Measurements from ENCODE around the gene CDH4. TPM values are rescaled to one million over a fixed set of nuclear protein-coding genes. Genes with fewer than 3 reads are reported as not detected.
A peak's percentile ranks its signal among the peaks of the same experiment; 100 is the strongest.

CDH4 gene
- total and polyA plus RNA-seq, 4 donors, result 5.8 to 24.1 (median 17.1) TPM

DNA sequence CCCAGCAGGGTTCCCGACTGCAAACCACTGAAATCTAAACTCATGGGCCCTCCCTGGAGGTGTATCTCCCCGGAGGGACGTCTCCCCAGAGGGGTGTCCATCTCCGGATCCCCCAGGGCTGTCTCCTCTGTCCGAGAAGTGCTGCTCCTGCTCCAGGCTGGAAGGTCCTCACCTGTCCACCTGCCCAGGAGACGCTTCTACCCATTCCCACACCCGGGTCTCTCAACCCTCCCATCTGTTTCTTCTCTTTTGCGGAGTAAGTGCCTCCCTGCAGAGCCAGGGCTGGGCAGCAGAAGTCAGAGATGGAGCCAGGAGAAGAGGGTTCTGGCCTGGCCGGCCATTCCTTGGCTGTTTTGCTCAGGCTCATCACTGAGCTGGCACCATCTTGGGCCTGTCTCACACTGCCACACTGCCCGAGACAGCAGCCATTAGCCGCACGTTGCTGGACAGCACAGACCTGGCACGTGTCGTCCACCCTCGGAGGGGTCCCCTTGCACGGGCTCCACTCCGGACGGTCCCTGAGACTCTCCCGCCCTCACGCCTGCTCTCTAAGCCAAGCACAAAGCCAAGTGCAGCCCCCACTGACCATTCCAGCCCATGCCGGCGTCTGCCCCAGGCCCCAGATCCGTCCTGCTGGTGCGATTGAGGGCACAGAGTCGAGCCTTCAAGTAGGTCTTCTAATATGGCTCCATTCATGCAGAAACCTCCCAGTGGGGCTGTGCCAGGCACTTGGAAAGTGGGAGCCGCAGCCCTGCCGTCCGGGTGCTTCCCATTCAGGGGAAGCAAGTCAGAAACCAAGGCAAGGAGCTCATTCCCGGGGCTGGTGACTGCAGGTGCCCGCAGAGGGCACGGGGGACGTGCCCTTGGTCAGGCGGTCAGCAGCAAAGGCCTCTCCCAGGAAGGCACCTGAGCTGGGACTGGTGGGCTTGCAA lies 445.9 kb downstream of the CDH4 start:
- Histone ChIP-seq H3K9me3 (ENCODE audit: control insufficient read depth, insufficient read depth, low read length) (no peaks in the 10 kb centered on the region), H3K36me3 (ENCODE audit: control insufficient read depth, insufficient read depth, low read length) (peaks cover 7% of the 10 kb centered on the region), H3K27me3 (ENCODE audit: control insufficient read depth, insufficient read depth, low read length) (no peaks in the 10 kb centered on the region), H3K27ac (ENCODE audit: low read depth, low read length) (no peak overlapping the region), H3K4me3 (ENCODE audit: low read depth, low read length) (no peak overlapping the region), H3K4me1 (ENCODE audit: control insufficient read depth, insufficient read depth, low read length) (peaks cover 19% of the 10 kb centered on the region)
- 91% methylated on average over 31 of the region's 33 CpGs for WGBS (ENCODE audit: insufficient coverage)
- DNase-seq (ENCODE audit: low read depth in 4 of 6, low spot score in 6 of 6), result no peak

DNA sequence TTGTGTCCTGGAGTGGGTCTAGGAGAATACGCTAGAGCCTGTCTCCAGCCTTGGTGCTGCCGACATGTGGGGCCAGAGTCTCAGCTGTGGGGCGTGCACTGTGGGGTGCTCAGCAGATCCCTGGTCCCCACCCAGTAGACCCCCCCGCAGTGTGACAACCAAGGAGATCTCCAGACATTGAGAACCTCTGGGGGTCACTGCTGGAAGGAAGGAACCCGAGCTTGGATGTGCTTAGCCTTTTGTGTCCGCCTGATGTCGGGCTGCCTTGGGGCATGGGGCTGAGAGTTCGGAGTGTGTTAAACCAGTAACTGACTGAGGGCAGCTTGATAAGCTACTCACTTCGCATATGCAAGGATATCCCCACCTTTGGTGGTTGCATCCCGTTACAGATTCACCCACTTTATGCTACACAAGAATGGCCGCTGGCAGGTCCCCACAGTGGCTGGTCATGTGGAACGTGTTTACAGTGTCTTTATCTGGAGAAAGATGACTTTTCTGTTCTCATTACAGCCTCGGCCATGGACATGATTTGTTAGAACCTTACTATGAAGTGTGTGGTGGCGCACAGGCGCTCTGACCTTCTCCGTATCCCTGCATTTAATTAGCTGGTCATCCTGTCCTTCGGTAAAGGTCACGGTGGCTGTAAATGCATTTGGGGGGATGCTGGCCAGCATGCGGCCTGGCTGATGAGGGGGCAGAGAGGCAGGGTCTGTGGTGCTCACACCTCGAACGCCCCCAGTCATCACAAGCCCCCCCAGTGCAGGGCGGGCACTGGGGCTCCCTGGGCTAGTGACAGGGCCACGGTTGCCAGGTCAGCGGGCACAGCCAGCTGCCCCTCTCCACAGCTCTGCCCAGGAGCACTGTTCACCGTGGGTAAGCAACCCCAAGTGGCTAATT lies 446.8 kb downstream of the CDH4 start:
- Histone ChIP-seq H3K27me3 (ENCODE audit: control insufficient read depth, insufficient read depth, low read length) (no peaks in the 10 kb centered on the region), H3K9me3 (ENCODE audit: control insufficient read depth, insufficient read depth, low read length) (no peaks in the 10 kb centered on the region), H3K4me3 (ENCODE audit: low read depth, low read length) (no peak overlapping the region), H3K4me1 (ENCODE audit: control insufficient read depth, insufficient read depth, low read length) (peaks cover 22% of the 10 kb centered on the region), H3K27ac (ENCODE audit: low read depth, low read length) (no peak overlapping the region), H3K36me3 (ENCODE audit: control insufficient read depth, insufficient read depth, low read length) (peaks cover 7% of the 10 kb centered on the region)
- peak in 1 of 6 donors; percentile 24 for DNase-seq (ENCODE audit: low read depth in 4 of 6, low spot score in 6 of 6)
- 91% methylated on average over 14 of the region's 25 CpGs for WGBS (ENCODE audit: insufficient coverage)

DNA sequence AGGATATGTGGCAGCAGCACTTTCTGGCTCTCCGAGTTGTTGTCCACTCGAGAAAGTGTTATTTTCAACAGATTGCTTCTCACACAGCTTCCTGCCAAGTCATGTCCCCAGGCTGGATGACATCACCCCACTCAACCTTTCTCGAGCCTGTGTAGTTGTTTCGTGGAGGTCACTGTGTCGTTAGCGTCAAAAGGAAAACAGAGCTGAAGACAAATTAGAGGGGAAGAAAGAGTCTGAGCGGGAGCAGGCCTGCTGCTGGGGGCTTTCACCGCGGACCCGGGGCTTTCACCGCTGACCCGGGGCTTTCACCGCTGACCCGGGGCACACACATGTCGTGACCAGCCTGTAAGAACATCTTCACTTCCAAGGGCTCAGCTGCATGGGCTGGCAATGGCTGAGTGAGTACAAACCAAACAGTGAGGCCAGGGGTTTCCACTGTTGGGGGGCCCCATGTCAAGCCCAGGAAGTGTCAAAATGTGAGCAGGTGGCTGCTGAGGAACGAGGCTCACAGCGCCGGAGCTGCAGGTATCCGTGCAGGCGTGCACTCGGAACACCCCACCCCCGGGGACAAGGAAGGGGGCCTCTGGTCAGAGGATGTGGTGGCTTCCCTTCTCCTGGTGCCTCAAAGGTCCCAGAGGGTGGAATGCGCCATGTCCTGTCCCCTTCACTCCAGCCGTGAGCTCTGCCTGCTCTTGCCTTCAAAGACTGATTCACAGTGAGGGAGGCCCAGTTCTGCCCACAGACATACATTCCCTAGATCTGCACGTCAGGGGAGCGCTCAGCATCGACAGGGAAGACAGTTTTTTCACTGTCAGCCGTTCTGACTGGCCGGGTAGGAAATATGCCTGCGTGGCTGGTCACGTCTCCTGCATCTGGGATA lies 447.7 kb downstream of the CDH4 start:
- Histone ChIP-seq H3K27me3 (ENCODE audit: control insufficient read depth, insufficient read depth, low read length) (no peaks in the 10 kb centered on the region), H3K27ac (ENCODE audit: low read depth, low read length) (no peak overlapping the region), H3K9me3 (ENCODE audit: control insufficient read depth, insufficient read depth, low read length) (no peaks in the 10 kb centered on the region), H3K4me1 (ENCODE audit: control insufficient read depth, insufficient read depth, low read length) (peaks cover 26% of the 10 kb centered on the region), H3K4me3 (ENCODE audit: low read depth, low read length) (no peak overlapping the region), H3K36me3 (ENCODE audit: control insufficient read depth, insufficient read depth, low read length) (peaks cover 7% of the 10 kb centered on the region)
- DNase-seq (ENCODE audit: low read depth in 4 of 6, low spot score in 6 of 6), result peak in 1 of 6 donors; percentile 44
- 61% methylated on average over 27 of the region's 31 CpGs for WGBS (ENCODE audit: insufficient coverage)

DNA sequence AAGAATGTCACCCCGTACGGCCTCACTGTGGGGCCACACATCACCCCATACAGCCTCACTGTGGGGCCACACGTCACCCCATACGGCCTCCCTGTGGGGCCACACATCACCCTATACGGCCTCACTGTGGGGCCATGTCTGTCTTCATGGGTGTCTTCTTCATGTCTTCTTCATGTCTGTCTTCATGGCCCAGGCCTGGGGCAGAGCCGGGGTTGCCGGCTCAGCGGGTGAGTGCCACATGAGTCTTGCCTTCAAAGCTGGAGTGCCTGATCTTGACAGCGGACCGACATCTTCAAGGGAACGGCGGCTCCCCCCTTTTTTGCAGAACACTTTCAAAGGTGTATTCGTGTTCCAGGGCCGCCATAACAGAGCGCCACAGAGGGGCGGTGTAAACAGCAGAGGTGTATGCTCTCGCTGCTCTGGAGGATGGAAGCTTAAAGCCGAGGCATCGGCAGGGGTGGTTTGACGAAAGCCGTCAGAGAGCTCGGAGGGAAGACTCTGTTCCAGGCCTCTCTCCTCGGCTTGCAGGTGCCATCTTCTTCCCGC lies 448.6 kb downstream of the CDH4 start:
- Histone ChIP-seq H3K4me3 (ENCODE audit: low read depth, low read length) (no peak overlapping the region), H3K9me3 (ENCODE audit: control insufficient read depth, insufficient read depth, low read length) (no peaks in the 10 kb centered on the region), H3K4me1 (ENCODE audit: control insufficient read depth, insufficient read depth, low read length) (peaks cover 27% of the 10 kb centered on the region), H3K27ac (ENCODE audit: low read depth, low read length) (no peak overlapping the region), H3K36me3 (ENCODE audit: control insufficient read depth, insufficient read depth, low read length) (peaks cover 7% of the 10 kb centered on the region), H3K27me3 (ENCODE audit: control insufficient read depth, insufficient read depth, low read length) (no peaks in the 10 kb centered on the region)
- no peak for DNase-seq (ENCODE audit: low read depth in 4 of 6, low spot score in 6 of 6)
- 96% methylated on average over 23 of the region's 24 CpGs for WGBS (ENCODE audit: insufficient coverage)

DNA sequence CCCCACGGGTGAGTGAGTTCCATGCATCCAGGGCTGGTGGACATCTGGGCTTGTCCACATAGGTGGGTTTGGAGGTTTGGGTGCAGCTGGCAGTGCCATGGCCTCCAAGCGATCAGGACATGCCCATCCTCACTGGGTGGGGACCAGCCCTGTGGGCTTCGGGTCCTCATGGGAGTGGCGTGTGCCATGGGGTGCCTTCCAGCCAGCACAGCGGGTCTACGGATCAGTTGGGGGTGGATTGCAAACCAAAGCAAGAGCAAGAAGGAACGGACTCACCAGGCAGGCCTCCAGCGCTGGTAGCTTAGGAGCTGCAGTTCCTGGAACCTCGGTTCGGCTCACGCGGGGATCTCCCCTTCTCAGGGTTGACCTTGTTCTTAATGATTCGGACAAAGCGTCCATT lies 449.3 kb downstream of the CDH4 start:
- 96% methylated on average over 14 of the region's 14 CpGs for WGBS (ENCODE audit: insufficient coverage)
- Histone ChIP-seq H3K27me3 (ENCODE audit: control insufficient read depth, insufficient read depth, low read length) (no peaks in the 10 kb centered on the region), H3K9me3 (ENCODE audit: control insufficient read depth, insufficient read depth, low read length) (no peaks in the 10 kb centered on the region), H3K27ac (ENCODE audit: low read depth, low read length) (no peak overlapping the region), H3K4me3 (ENCODE audit: low read depth, low read length) (no peak overlapping the region), H3K4me1 (ENCODE audit: control insufficient read depth, insufficient read depth, low read length) (peaks cover 34% of the 10 kb centered on the region), H3K36me3 (ENCODE audit: control insufficient read depth, insufficient read depth, low read length) (peaks cover 4% of the 10 kb centered on the region)
- DNase-seq (ENCODE audit: low read depth in 4 of 6, low spot score in 6 of 6), result no peak

DNA sequence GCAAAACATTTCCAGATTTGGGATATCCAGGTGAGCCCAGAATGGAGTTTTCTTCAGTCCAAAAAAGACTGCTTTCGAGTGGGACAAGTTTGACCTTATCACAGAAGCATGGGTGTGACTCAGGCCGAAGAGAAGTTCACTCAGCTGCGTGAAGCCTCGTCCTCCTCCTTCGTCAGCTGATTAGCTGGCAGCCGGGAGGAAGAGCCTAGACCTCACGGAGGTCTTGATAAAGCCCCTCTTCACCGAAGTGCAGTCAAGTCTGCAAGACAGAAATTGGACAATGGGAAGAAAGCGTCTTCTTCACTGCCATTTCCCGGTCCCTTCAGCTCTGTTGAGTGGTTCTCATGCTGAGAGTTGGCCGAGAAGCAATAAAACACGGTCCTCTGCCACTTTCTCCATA lies 449.7 kb downstream of the CDH4 start:
- H3K9me3 ChIP-seq (ENCODE audit: control insufficient read depth, insufficient read depth, low read length), result no peaks in the 10 kb centered on the region
- DNase-seq (ENCODE audit: low read depth in 4 of 6, low spot score in 6 of 6), result no peak
- no peak overlapping the region for H3K27ac ChIP-seq (ENCODE audit: low read depth, low read length)
- H3K4me3 ChIP-seq (ENCODE audit: low read depth, low read length), result no peak overlapping the region
- no peaks in the 10 kb centered on the region for H3K27me3 ChIP-seq (ENCODE audit: control insufficient read depth, insufficient read depth, low read length)
- WGBS (ENCODE audit: insufficient coverage), result 89% methylated on average over 11 of the region's 12 CpGs
- H3K36me3 ChIP-seq (ENCODE audit: control insufficient read depth, insufficient read depth, low read length), result peaks cover 4% of the 10 kb centered on the region
- H3K4me1 ChIP-seq (ENCODE audit: control insufficient read depth, insufficient read depth, low read length), result peaks cover 38% of the 10 kb centered on the region

DNA sequence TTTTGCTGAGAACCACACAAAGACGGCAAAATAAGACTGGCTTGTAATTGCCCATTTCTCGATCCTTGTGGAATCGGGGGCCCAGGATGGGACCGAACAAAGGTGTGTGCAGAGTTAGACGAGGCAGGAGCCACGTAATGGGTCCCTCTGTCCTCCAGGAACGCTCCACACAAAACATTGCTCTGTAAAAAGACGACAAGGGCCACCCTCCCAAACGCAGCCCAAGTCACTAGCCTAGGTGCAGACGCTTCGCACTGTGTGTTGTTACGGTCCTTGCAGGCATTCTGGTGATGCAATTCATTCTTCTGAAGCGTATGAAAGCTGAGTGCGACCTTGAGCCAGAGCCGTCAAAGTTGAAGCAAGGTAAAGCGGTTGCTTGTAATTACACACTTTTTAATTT lies 450.2 kb downstream of the CDH4 start:
- 94% methylated on average over 14 of the region's 16 CpGs for WGBS (ENCODE audit: insufficient coverage)
- H3K27ac ChIP-seq (ENCODE audit: low read depth, low read length), result no peak overlapping the region
- H3K27me3 ChIP-seq (ENCODE audit: control insufficient read depth, insufficient read depth, low read length), result no peaks in the 10 kb centered on the region
- H3K4me3 ChIP-seq (ENCODE audit: low read depth, low read length), result no peak overlapping the region
- peaks cover 38% of the 10 kb centered on the region for H3K4me1 ChIP-seq (ENCODE audit: control insufficient read depth, insufficient read depth, low read length)
- no peak for DNase-seq (ENCODE audit: low read depth in 4 of 6, low spot score in 6 of 6)
- no peaks in the 10 kb centered on the region for H3K9me3 ChIP-seq (ENCODE audit: control insufficient read depth, insufficient read depth, low read length)
- H3K36me3 ChIP-seq (ENCODE audit: control insufficient read depth, insufficient read depth, low read length), result peaks cover 4% of the 10 kb centered on the region

DNA sequence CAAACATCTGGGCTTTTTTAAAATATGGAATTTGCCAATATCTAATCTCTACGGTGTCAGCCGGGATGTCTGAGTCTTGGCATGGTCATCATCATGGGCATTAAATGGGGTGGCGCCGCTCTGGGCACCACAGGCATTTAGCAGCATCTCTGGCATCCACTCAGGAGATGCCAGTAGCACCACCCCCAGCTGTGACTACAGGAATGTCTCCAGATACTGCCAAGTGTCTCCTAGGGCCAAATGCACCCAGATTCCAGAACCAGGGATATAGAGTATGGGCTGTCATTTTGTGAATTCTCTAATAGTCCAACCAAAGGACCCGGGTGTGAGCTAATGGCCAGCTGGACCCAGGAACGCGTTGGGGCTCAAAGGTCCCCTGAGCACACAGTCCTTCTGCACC lies 452.6 kb downstream of the CDH4 start:
- H3K4me1 ChIP-seq (ENCODE audit: control insufficient read depth, insufficient read depth, low read length), result peaks cover 30% of the 10 kb centered on the region
- no peak overlapping the region for H3K27ac ChIP-seq (ENCODE audit: low read depth, low read length)
- no peak overlapping the region for H3K4me3 ChIP-seq (ENCODE audit: low read depth, low read length)
- DNase-seq (ENCODE audit: low read depth in 4 of 6, low spot score in 6 of 6), result no peak
- H3K9me3 ChIP-seq (ENCODE audit: control insufficient read depth, insufficient read depth, low read length), result no peaks in the 10 kb centered on the region
- no peaks in the 10 kb centered on the region for H3K27me3 ChIP-seq (ENCODE audit: control insufficient read depth, insufficient read depth, low read length)
- WGBS (ENCODE audit: insufficient coverage), result 95% methylated on average over 7 of the region's 7 CpGs
- peaks cover 3% of the 10 kb centered on the region for H3K36me3 ChIP-seq (ENCODE audit: control insufficient read depth, insufficient read depth, low read length)
